NCI-H69 (cell line): ENCODE results near the gene CHST1.

Experiments
- DNase-seq: peaks from one replicate; lab custom pipeline; 2025; lab: John Stamatoyannopoulos, UW

The CHST1 gene

DNA sequence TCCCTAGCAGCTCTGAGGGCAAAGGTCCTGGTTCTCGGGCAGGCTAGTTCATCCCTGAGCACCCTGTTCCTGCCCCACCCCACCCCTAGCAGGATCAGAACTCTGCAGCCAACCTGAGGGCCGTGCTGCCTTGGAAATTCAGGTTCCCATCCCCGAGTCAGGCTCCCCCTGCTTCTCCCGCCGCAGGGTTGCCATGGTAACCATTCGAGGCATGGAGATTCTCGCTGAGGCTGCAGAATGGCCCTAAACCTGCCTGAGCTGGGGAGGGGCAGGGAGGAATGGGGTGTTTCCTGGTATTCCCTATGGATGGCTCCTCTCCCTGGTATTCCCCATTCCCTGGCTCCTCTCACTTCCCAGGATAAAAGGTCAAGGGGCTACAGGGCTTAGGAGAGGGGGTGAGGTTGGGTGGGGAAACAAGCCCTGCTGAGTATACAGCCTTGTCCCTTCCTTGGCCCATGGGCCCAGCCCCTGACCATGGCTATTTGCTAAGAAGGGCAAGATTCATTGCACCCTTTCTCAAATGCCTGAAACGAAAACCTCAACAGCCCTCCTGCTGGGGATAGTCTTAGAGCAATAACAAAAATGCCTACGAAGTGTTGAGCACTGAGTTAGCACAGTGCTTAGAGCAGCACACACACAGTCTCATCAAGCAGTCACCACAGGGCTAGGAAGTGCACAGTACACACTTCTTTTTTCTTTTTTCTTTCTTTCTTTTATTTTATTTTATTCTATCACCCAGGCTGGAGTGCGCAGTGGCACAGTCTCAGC is 58.7 kb downstream of the CHST1 start:
- peak; percentile 77 for DNase-seq

- DNase-seq, result peak; percentile 70
Observed at GRCh38 chr11:45605051-45605450, 60.4 kb downstream of the CHST1 start.

DNA sequence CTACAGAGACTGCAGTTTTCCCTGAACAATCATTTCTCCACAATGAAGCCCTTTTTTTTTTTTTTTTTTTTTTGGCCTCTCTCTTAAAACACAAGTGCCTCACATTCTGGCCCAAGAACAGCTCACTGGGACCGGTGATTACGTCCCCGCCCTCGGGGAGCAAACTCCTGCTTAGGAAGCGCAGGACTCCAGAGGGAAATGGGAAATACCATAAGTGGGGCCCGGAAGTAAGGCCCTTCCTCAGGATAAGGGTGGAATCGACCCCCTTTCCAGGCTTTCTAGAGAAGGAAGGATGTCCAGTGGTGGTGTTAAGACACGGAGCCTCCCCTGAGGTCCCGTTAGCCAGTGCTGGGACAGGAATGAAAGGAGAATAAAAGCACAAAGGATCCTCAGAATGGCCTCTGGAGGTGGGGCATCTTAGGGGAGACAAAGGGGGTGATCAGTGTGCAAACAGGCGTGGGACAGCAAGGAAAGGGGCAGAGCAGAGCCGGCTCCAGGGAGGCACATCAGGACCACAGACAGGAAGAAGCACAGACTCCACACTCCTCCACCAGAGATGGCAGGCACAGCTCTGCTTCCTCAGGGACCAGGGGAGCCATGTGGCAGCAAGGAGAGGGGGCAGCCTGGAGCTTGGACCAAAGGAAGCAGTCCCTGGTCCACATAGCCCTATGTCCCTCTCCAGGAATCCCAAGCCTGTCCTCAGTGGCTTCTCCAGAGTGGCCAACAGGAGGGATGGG is 61.3 kb downstream of the CHST1 start:
- DNase-seq, result peak; percentile 20

DNA sequence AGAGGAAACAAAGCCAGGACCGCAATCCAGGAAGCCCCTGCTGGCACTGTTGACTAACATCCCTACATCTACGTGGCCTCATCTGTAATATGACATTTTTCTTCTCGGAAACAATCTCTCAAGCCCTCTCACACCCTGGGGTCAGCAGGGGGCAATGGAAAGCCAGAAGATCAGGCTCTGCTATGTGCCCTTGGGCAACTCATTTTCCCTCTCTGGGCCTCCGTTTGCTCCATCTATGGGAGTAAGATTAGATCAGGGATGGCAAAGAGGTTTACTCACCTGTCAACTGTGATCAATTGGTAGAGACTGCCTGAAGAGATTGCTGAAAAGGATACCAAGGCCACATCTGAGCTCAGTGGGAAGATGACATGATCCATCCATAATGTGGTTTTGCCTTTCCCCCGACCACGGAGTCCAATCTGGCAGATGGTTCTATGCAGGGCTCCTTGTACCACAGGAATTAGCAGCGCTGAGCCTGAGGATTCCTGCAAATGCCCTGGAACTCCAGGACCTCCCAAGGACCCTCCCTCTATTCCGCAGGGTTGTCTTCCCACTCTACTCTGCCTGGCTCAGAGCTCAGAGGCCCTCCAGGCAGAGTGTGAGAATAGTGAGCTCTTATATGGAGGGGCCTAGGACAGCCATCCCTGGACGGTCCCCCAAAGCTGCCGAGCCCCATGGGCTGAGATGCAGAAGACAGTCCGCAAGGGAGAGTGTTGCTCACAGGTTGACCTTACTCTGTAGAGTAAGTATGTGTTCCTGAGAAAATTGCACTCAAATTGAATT is 66.1 kb downstream of the CHST1 start:
- peak; percentile 19 for DNase-seq
